HEK293 (cell line): Measurements from ENCODE around the gene STK32C.

Source experiments
- RBAK ChIP-seq: fragments of 450-650 bp; formaldehyde crosslinking; IDR thresholded peaks from 2 replicates; pipeline ENCODE4 v1.5.1; 2016; ENCODE audit warnings: missing biosample characterization, missing genetic modification characterization
- ZNF133 ChIP-seq: fragments of 450-650 bp; formaldehyde crosslinking; IDR thresholded peaks from 2 replicates; pipeline ENCODE4 v1.5.1; 2016; ENCODE audit warnings: missing biosample characterization, missing genetic modification characterization
- ZNF24 ChIP-seq: fragments of 450-650 bp; formaldehyde crosslinking; IDR thresholded peaks from 2 replicates; pipeline ENCODE4 v1.5.1; 2016; ENCODE audit warnings: missing biosample characterization, missing genetic modification characterization
- ZNF707 ChIP-seq: fragments of 450-650 bp; formaldehyde crosslinking; IDR thresholded peaks from 2 replicates; pipeline ENCODE4 v1.5.1; 2016; ENCODE audit warnings: missing biosample characterization, missing genetic modification characterization
- ZNF785 ChIP-seq: fragments of 450-650 bp; formaldehyde crosslinking; IDR thresholded peaks from 2 replicates; pipeline ENCODE4 v1.5.1; 2016; ENCODE audit warnings: missing biosample characterization, missing genetic modification characterization
- ZNF837 ChIP-seq: fragments of 450-650 bp; formaldehyde crosslinking; IDR thresholded peaks from 2 replicates; pipeline ENCODE4 v1.5.1; 2016; ENCODE audit warnings: missing biosample characterization, missing genetic modification characterization
- TF ChIP-seq, protein P1 (sequence below): fragments of 450-650 bp; formaldehyde crosslinking; IDR thresholded peaks from 2 replicates; pipeline ENCODE4 v1.5.1; 2016; ENCODE audit warnings: missing biosample characterization, missing genetic modification characterization
- TF ChIP-seq, protein P2 (sequence below): fragments of 450-650 bp; formaldehyde crosslinking; IDR thresholded peaks from 2 replicates; pipeline ENCODE4 v1.5.1; 2016; ENCODE audit warnings: missing biosample characterization, missing genetic modification characterization
- TF ChIP-seq, protein P3 (sequence below): fragments of 450-650 bp; formaldehyde crosslinking; conservative IDR thresholded peaks from 2 replicates; pipeline ENCODE4 v1.5.1; 2016; ENCODE audit warnings: low read depth, missing biosample characterization, missing genetic modification characterization
- TF ChIP-seq, protein P4 (sequence below): fragments of 450-650 bp; formaldehyde crosslinking; IDR thresholded peaks from 2 replicates; pipeline ENCODE4 v1.5.1; 2017; ENCODE audit warnings: missing biosample characterization, missing genetic modification characterization
- TF ChIP-seq, protein P5 (sequence below): fragments of 450-650 bp; formaldehyde crosslinking; IDR thresholded peaks from 2 replicates; pipeline ENCODE4 v1.5.1; 2016; ENCODE audit warnings: missing biosample characterization, missing genetic modification characterization
- TF ChIP-seq, protein P6 (sequence below): IDR thresholded peaks from 2 replicates; pipeline ENCODE4 v1.6.1; 2011; ENCODE audit warnings: mild to moderate bottlenecking, low read depth, low read length, borderline replicate concordance

DNA sequence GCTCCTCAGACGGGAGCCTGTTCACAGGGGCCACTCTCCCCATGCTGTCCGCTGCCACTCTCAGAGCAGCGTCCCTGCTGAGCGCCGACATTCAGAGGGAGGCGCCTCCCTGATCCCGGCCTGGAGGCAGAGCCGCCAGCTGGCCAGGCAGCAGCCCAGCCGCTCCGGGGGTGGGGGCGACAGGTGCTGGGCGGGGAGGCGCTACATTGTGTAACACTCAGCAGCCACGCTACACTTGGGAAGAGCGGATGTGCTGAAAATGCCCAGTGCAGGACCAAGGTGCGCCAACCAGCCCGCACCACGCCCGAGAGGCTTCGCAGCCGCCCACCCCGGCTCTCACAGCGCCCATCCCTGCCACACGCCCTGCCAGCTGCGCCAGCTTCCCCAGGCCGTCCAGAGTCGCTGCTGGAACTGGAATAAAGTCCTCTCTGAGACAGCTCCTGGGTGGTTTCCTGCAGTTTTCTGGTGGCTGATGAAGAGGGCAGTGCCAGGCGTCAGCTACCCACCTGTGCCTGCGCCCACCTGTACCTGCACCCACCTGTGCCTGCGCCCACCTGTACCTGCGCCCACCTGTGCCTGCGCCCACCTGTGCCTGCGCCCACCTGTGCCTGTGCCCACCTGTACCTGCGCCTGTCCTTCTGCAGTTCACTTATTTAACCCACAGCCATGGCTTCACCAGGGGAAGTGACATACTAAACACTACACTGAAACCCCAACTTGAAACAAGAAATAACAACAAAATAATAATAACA lies 25.7 kb downstream of the STK32C start:
- TF ChIP-seq, protein P1, sequence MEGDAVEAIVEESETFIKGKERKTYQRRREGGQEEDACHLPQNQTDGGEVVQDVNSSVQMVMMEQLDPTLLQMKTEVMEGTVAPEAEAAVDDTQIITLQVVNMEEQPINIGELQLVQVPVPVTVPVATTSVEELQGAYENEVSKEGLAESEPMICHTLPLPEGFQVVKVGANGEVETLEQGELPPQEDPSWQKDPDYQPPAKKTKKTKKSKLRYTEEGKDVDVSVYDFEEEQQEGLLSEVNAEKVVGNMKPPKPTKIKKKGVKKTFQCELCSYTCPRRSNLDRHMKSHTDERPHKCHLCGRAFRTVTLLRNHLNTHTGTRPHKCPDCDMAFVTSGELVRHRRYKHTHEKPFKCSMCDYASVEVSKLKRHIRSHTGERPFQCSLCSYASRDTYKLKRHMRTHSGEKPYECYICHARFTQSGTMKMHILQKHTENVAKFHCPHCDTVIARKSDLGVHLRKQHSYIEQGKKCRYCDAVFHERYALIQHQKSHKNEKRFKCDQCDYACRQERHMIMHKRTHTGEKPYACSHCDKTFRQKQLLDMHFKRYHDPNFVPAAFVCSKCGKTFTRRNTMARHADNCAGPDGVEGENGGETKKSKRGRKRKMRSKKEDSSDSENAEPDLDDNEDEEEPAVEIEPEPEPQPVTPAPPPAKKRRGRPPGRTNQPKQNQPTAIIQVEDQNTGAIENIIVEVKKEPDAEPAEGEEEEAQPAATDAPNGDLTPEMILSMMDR (tag by site-specific recombination), result no peak
- TF ChIP-seq ZNF133, result no peak
- TF ChIP-seq, protein P2, sequence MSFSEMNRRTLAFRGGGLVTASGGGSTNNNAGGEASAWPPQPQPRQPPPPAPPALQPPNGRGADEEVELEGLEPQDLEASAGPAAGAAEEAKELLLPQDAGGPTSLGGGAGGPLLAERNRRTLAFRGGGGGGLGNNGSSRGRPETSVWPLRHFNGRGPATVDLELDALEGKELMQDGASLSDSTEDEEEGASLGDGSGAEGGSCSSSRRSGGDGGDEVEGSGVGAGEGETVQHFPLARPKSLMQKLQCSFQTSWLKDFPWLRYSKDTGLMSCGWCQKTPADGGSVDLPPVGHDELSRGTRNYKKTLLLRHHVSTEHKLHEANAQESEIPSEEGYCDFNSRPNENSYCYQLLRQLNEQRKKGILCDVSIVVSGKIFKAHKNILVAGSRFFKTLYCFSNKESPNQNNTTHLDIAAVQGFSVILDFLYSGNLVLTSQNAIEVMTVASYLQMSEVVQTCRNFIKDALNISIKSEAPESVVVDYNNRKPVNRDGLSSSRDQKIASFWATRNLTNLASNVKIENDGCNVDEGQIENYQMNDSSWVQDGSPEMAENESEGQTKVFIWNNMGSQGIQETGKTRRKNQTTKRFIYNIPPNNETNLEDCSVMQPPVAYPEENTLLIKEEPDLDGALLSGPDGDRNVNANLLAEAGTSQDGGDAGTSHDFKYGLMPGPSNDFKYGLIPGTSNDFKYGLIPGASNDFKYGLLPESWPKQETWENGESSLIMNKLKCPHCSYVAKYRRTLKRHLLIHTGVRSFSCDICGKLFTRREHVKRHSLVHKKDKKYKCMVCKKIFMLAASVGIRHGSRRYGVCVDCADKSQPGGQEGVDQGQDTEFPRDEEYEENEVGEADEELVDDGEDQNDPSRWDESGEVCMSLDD (tag by site-specific recombination), result no peak
- TF ChIP-seq ZNF785 (tag by site-specific recombination), result no peak
- no peak for TF ChIP-seq RBAK (tag by site-specific recombination)
- TF ChIP-seq, protein P3, sequence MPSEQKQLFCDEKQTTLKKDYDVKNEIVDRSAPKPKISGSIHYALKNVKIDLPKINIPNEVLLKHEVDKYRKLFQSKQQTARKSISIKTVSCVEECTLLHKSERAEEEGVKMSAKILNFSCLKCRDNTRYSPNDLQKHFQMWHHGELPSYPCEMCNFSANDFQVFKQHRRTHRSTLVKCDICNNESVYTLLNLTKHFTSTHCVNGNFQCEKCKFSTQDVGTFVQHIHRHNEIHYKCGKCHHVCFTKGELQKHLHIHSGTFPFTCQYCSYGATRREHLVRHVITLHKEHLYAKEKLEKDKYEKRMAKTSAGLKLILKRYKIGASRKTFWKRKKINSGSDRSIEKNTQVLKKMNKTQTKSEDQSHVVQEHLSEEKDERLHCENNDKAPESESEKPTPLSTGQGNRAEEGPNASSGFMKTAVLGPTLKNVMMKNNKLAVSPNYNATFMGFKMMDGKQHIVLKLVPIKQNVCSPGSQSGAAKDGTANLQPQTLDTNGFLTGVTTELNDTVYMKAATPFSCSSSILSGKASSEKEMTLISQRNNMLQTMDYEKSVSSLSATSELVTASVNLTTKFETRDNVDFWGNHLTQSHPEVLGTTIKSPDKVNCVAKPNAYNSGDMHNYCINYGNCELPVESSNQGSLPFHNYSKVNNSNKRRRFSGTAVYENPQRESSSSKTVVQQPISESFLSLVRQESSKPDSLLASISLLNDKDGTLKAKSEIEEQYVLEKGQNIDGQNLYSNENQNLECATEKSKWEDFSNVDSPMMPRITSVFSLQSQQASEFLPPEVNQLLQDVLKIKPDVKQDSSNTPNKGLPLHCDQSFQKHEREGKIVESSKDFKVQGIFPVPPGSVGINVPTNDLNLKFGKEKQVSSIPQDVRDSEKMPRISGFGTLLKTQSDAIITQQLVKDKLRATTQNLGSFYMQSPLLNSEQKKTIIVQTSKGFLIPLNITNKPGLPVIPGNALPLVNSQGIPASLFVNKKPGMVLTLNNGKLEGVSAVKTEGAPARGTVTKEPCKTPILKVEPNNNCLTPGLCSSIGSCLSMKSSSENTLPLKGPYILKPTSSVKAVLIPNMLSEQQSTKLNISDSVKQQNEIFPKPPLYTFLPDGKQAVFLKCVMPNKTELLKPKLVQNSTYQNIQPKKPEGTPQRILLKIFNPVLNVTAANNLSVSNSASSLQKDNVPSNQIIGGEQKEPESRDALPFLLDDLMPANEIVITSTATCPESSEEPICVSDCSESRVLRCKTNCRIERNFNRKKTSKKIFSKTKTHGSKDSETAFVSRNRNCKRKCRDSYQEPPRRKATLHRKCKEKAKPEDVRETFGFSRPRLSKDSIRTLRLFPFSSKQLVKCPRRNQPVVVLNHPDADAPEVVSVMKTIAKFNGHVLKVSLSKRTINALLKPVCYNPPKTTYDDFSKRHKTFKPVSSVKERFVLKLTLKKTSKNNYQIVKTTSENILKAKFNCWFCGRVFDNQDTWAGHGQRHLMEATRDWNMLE (tag by site-specific recombination), result no peak
- TF ChIP-seq ZNF707 (tag by site-specific recombination), result no peak
- TF ChIP-seq, protein P4, sequence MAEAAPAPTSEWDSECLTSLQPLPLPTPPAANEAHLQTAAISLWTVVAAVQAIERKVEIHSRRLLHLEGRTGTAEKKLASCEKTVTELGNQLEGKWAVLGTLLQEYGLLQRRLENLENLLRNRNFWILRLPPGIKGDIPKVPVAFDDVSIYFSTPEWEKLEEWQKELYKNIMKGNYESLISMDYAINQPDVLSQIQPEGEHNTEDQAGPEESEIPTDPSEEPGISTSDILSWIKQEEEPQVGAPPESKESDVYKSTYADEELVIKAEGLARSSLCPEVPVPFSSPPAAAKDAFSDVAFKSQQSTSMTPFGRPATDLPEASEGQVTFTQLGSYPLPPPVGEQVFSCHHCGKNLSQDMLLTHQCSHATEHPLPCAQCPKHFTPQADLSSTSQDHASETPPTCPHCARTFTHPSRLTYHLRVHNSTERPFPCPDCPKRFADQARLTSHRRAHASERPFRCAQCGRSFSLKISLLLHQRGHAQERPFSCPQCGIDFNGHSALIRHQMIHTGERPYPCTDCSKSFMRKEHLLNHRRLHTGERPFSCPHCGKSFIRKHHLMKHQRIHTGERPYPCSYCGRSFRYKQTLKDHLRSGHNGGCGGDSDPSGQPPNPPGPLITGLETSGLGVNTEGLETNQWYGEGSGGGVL (tag by site-specific recombination), result no peak
- TF ChIP-seq, protein P5, sequence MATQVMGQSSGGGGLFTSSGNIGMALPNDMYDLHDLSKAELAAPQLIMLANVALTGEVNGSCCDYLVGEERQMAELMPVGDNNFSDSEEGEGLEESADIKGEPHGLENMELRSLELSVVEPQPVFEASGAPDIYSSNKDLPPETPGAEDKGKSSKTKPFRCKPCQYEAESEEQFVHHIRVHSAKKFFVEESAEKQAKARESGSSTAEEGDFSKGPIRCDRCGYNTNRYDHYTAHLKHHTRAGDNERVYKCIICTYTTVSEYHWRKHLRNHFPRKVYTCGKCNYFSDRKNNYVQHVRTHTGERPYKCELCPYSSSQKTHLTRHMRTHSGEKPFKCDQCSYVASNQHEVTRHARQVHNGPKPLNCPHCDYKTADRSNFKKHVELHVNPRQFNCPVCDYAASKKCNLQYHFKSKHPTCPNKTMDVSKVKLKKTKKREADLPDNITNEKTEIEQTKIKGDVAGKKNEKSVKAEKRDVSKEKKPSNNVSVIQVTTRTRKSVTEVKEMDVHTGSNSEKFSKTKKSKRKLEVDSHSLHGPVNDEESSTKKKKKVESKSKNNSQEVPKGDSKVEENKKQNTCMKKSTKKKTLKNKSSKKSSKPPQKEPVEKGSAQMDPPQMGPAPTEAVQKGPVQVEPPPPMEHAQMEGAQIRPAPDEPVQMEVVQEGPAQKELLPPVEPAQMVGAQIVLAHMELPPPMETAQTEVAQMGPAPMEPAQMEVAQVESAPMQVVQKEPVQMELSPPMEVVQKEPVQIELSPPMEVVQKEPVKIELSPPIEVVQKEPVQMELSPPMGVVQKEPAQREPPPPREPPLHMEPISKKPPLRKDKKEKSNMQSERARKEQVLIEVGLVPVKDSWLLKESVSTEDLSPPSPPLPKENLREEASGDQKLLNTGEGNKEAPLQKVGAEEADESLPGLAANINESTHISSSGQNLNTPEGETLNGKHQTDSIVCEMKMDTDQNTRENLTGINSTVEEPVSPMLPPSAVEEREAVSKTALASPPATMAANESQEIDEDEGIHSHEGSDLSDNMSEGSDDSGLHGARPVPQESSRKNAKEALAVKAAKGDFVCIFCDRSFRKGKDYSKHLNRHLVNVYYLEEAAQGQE, result no peak
- no peak for TF ChIP-seq ZNF837 (tag by site-specific recombination)
- TF ChIP-seq, protein P6, sequence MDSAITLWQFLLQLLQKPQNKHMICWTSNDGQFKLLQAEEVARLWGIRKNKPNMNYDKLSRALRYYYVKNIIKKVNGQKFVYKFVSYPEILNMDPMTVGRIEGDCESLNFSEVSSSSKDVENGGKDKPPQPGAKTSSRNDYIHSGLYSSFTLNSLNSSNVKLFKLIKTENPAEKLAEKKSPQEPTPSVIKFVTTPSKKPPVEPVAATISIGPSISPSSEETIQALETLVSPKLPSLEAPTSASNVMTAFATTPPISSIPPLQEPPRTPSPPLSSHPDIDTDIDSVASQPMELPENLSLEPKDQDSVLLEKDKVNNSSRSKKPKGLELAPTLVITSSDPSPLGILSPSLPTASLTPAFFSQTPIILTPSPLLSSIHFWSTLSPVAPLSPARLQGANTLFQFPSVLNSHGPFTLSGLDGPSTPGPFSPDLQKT, result no peak
- no peak for TF ChIP-seq ZNF24 (tag by site-specific recombination)
